MM.1S (cell line): ENCODE results near the gene MYL5.

Experiments
- DNase-seq: peaks from one replicate; pipeline ENCODE4 v3.0.0-alpha.2; 2015
- H2AFZ ChIP-seq: fragments of 300-600 bp; sonication (generic); 2 replicates; pipeline ENCODE4 v1.6.0; 2016; ENCODE audit warnings: antibody characterized with exemption, low read length
- H3F3A ChIP-seq: fragments of 300-600 bp; sonication (generic); 2 replicates; pipeline ENCODE4 v1.6.1; 2016; ENCODE audit warnings: mild to moderate bottlenecking, antibody characterized with exemption, low read length, moderate library complexity, mixed read lengths; ENCODE audit not compliant: insufficient read depth
- H3K27ac ChIP-seq: fragments of 300-600 bp; sonication (generic); 2 replicates; pipeline ENCODE4 v1.5.1; 2016; ENCODE audit warnings: mild to moderate bottlenecking, low read length
- H3K27me3 ChIP-seq: fragments of 300-600 bp; sonication (generic); replicated peaks from 2 replicates; pipeline ENCODE4 v1.6.0; 2016; ENCODE audit warnings: low read length; ENCODE audit not compliant: insufficient read depth
- H3K36me3 ChIP-seq: fragments of 300-600 bp; sonication (generic); replicated peaks from 2 replicates; pipeline ENCODE4 v1.6.1; 2016; ENCODE audit warnings: mild to moderate bottlenecking, low read length, mixed read lengths; ENCODE audit not compliant: insufficient read depth
- H3K4me1 ChIP-seq: fragments of 300-600 bp; sonication (generic); 2 replicates; pipeline ENCODE4 v1.6.1; 2016; ENCODE audit warnings: low read length, mixed read lengths
- H3K4me2 ChIP-seq: fragments of 300-600 bp; sonication (generic); 2 replicates; pipeline ENCODE4 v1.6.0; 2016; ENCODE audit warnings: low read depth, low read length
- H3K4me3 ChIP-seq: fragments of 300-600 bp; sonication (generic); 2 replicates; pipeline ENCODE4 v1.5.1; 2016; ENCODE audit warnings: low read length, mixed read lengths
- H3K79me2 ChIP-seq: fragments of 300-600 bp; sonication (generic); 2 replicates; pipeline ENCODE4 v1.6.1; 2016; ENCODE audit warnings: mixed run types, low read length, mixed read lengths
- H3K9ac ChIP-seq: fragments of 300-600 bp; sonication (generic); 2 replicates; pipeline ENCODE4 v1.6.1; 2016; ENCODE audit warnings: low read length, mixed read lengths
- H3K9me2 ChIP-seq: fragments of 300-600 bp; sonication (generic); replicated peaks from 2 replicates; pipeline ENCODE4 v1.6.1; 2016; ENCODE audit warnings: mild to moderate bottlenecking, low read length, mixed read lengths; ENCODE audit not compliant: insufficient read depth
- H3K9me3 ChIP-seq: fragments of 300-600 bp; sonication (generic); replicated peaks from 2 replicates; pipeline ENCODE4 v1.6.1; 2016; ENCODE audit warnings: mild to moderate bottlenecking, low read length, mixed read lengths; ENCODE audit not compliant: insufficient read depth
- H4K20me1 ChIP-seq: fragments of 300-600 bp; sonication (generic); 2 replicates; pipeline ENCODE4 v1.6.1; 2016; ENCODE audit warnings: mild to moderate bottlenecking, low read length, moderate library complexity, mixed read lengths; ENCODE audit not compliant: insufficient read depth
- EZH2 ChIP-seq: fragments of 300-600 bp; sonication (generic); optimal IDR thresholded peaks from 2 replicates; pipeline ENCODE3; 2017; ENCODE audit warnings: low read depth, mild to moderate bottlenecking, antibody characterized with exemption, low read length, mixed read lengths
- EZH2phosphoT487 ChIP-seq: fragments of 300-600 bp; sonication (generic); IDR thresholded peaks from 2 replicates; pipeline ENCODE4 v1.6.1; 2018; ENCODE audit warnings: antibody characterized with exemption, low read length
- TF ChIP-seq, protein P1 (sequence below): fragments of 300-600 bp; sonication (generic); IDR thresholded peaks from 2 replicates; pipeline ENCODE4 v1.5.1; 2016; ENCODE audit warnings: antibody characterized with exemption, low read length, mixed read lengths

Gene MYL5

GRCh38 chr4:709348-709747 is 35.0 kb downstream of the MYL5 start:
- H3K4me1 ChIP-seq: no peaks in the 10 kb centered on the region
- H2AFZ ChIP-seq: no peak overlapping the region
- H3K9ac ChIP-seq: no peak overlapping the region
- no peaks in the 10 kb centered on the region for H3K9me3 ChIP-seq
- TF ChIP-seq, protein P1, sequence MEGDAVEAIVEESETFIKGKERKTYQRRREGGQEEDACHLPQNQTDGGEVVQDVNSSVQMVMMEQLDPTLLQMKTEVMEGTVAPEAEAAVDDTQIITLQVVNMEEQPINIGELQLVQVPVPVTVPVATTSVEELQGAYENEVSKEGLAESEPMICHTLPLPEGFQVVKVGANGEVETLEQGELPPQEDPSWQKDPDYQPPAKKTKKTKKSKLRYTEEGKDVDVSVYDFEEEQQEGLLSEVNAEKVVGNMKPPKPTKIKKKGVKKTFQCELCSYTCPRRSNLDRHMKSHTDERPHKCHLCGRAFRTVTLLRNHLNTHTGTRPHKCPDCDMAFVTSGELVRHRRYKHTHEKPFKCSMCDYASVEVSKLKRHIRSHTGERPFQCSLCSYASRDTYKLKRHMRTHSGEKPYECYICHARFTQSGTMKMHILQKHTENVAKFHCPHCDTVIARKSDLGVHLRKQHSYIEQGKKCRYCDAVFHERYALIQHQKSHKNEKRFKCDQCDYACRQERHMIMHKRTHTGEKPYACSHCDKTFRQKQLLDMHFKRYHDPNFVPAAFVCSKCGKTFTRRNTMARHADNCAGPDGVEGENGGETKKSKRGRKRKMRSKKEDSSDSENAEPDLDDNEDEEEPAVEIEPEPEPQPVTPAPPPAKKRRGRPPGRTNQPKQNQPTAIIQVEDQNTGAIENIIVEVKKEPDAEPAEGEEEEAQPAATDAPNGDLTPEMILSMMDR: no peak
- TF ChIP-seq EZH2 (no peak), EZH2phosphoT487 (no peak)
- H4K20me1 ChIP-seq: no peaks in the 10 kb centered on the region
- H3K27ac ChIP-seq: no peak overlapping the region
- no peak overlapping the region for H3K4me3 ChIP-seq
- no peaks in the 10 kb centered on the region for H3K27me3 ChIP-seq
- no peaks in the 10 kb centered on the region for H3K36me3 ChIP-seq
- H3K9me2 ChIP-seq: no peaks in the 10 kb centered on the region
- H3F3A ChIP-seq: no peaks in the 10 kb centered on the region
- no peak for DNase-seq
- H3K4me2 ChIP-seq: no peak overlapping the region
- H3K79me2 ChIP-seq: no peaks in the 10 kb centered on the region

GRCh38 chr4:710116-710515 is 35.8 kb downstream of the MYL5 start:
- Histone ChIP-seq H3K4me1 (no peaks in the 10 kb centered on the region), H3K9me2 (no peaks in the 10 kb centered on the region), H3K9me3 (no peaks in the 10 kb centered on the region), H3K27me3 (no peaks in the 10 kb centered on the region), H4K20me1 (no peaks in the 10 kb centered on the region), H3K27ac (no peak overlapping the region), H3K79me2 (no peaks in the 10 kb centered on the region), H3K4me3 (no peak overlapping the region), H3K9ac (no peak overlapping the region), H3K36me3 (no peaks in the 10 kb centered on the region), H3F3A (no peaks in the 10 kb centered on the region), H3K4me2 (no peak overlapping the region), H2AFZ (no peak overlapping the region)
- TF ChIP-seq EZH2 (no peak), EZH2phosphoT487 (no peak)
- TF ChIP-seq, protein P1: no peak
- no peak for DNase-seq

GRCh38 chr4:710916-711315 is 36.6 kb downstream of the MYL5 start:
- no peaks in the 10 kb centered on the region for H3K9me3 ChIP-seq
- H3K9ac ChIP-seq: no peak overlapping the region
- no peak overlapping the region for H3K4me2 ChIP-seq
- no peaks in the 10 kb centered on the region for H3K36me3 ChIP-seq
- no peak overlapping the region for H2AFZ ChIP-seq
- no peak for DNase-seq
- H3K9me2 ChIP-seq: no peaks in the 10 kb centered on the region
- H3K27me3 ChIP-seq: no peaks in the 10 kb centered on the region
- H3K79me2 ChIP-seq: no peaks in the 10 kb centered on the region
- H3F3A ChIP-seq: no peaks in the 10 kb centered on the region
- TF ChIP-seq EZH2: no peak
- TF ChIP-seq, protein P1: no peak
- no peak for TF ChIP-seq EZH2phosphoT487
- H3K27ac ChIP-seq: no peak overlapping the region
- H3K4me3 ChIP-seq: no peak overlapping the region
- H3K4me1 ChIP-seq: no peaks in the 10 kb centered on the region
- no peaks in the 10 kb centered on the region for H4K20me1 ChIP-seq

GRCh38 chr4:712093-712492 is 37.8 kb downstream of the MYL5 start:
- Histone ChIP-seq H3K27ac (no peak overlapping the region), H3K4me2 (no peak overlapping the region), H2AFZ (no peak overlapping the region), H3K4me3 (no peak overlapping the region), H3K36me3 (no peaks in the 10 kb centered on the region), H3K27me3 (no peaks in the 10 kb centered on the region), H3K79me2 (no peaks in the 10 kb centered on the region), H3K9ac (no peak overlapping the region), H4K20me1 (no peaks in the 10 kb centered on the region), H3K9me3 (no peaks in the 10 kb centered on the region), H3K9me2 (no peaks in the 10 kb centered on the region), H3F3A (no peaks in the 10 kb centered on the region), H3K4me1 (no peaks in the 10 kb centered on the region)
- TF ChIP-seq EZH2 (no peak), EZH2phosphoT487 (no peak)
- TF ChIP-seq, protein P1: no peak
- DNase-seq: no peak
